Measurements from ENCODE around the gene RYR1. TPM values are rescaled to one million over a fixed set of nuclear protein-coding genes. Genes with fewer than 3 reads are reported as not detected.

RYR1 gene
- total and polyA plus RNA-seq, 10 of the 15 experiments (the other 5 are each of a cell fraction or from before 2014, with no cell fraction given): under 0.01 to 0.32 (median 0.07) TPM; not detected in 1

GRCh38 chr19:38425222-38425809 lies 8.2 kb upstream of the RYR1 start:
- ATAC-seq: no peak
- in situ Hi-C loops (cut with MboI): no loop called here
- ChIA-PET RAD21 (ENCODE audit: unreplicated experiment) (interaction anchor here (1.0 to 1.3 kb wide), 2 partner anchors 21 to 22 kb away, joined by 4 to 5 read pairs; partner anchors contain the start of gene FAM98C), CTCF (interaction anchor here (0.7 to 2.1 kb wide), 3 partner anchors 21 to 198 kb away, joined by 3 to 9 read pairs (median 4); partner anchors contain the start of gene FAM98C), POLR2A (interaction anchor here (0.6 kb wide), 1 partner anchor 93 kb away, joined by 3 read pairs; no protein-coding TSS in a partner anchor), SMC1A (ENCODE audit: uncharacterized antibody, unreplicated experiment) (interaction anchor here (0.8 to 3.7 kb wide), 2 partner anchors 16 to 21 kb away, joined by 3 to 17 read pairs; partner anchors contain the start of gene FAM98C)
- BruUV-seq (replicated peaks): no TSS peak
- Histone ChIP-seq H3K27me3 (replicated peaks in 1 of 2; ENCODE audit: control insufficient read depth in 2 of 2, insufficient read depth in 2 of 2, low read length in 1 of 2) (no peaks in the 10 kb centered on the region), H3K4me3 (peak overlapping the region; percentile 44; the same call in 1 of the 2 replicates), H3K4me1 (ENCODE audit: control insufficient read depth, insufficient read depth, low read length) (peaks cover 16% of the 10 kb centered on the region), H2AFZ (ENCODE audit: control insufficient read depth, low read depth, low read length) (peak overlapping the region; percentile 37; the same call in 1 of the 2 replicates), H3K27ac (ENCODE audit: control insufficient read depth, insufficient read depth) (no peak overlapping the region), H3K9ac (ENCODE audit: control insufficient read depth, insufficient read depth, low read length) (peak overlapping the region; percentile 11; the same call in 1 of the 2 replicates), H3K79me2 (ENCODE audit: control insufficient read depth, insufficient read depth, low read length) (no peaks in the 10 kb centered on the region), H3K36me3 (ENCODE audit: control insufficient read depth in 2 of 2, insufficient read depth in 2 of 2, low read length in 1 of 2) (no peaks in the 10 kb centered on the region), H3K4me2 (ENCODE audit: control insufficient read depth, insufficient read depth) (peak overlapping the region; percentile 19), H4K20me1 (ENCODE audit: control insufficient read depth, insufficient read depth) (no peaks in the 10 kb centered on the region), H3K9me3 (replicated peaks; ENCODE audit: control insufficient read depth, insufficient read depth, low read length) (no peaks in the 10 kb centered on the region)
- TF ChIP-seq BRCA1 (IDR thresholded peaks at IDR 0.05; ENCODE audit: low read depth, low read length) (no peak), SMC3 (IDR thresholded peaks at IDR 0.05; ENCODE audit: borderline replicate concordance, low read length) (no peak), NFYA (IDR thresholded peaks at IDR 0.05; ENCODE audit: borderline replicate concordance, low read depth, low read length) (no peak), SRF (IDR thresholded peaks at IDR 0.05; ENCODE audit: low read depth in 2 of 2, low read length in 2 of 2) (no peak), SMARCA5 (IDR thresholded peaks at IDR 0.05) (no peak), IKZF1 (conservative IDR thresholded peaks at IDR 0.05) (no peak), RELA (IDR thresholded peaks at IDR 0.05; ENCODE audit: borderline replicate concordance, partially characterized antibody) (no peak), ZNF24 (IDR thresholded peaks at IDR 0.05) (no peak), KDM1A (IDR thresholded peaks at IDR 0.05; ENCODE audit: borderline replicate concordance) (no peak), ZNF622 (IDR thresholded peaks at IDR 0.05) (no peak)
- TF ChIP-seq, protein P1, sequence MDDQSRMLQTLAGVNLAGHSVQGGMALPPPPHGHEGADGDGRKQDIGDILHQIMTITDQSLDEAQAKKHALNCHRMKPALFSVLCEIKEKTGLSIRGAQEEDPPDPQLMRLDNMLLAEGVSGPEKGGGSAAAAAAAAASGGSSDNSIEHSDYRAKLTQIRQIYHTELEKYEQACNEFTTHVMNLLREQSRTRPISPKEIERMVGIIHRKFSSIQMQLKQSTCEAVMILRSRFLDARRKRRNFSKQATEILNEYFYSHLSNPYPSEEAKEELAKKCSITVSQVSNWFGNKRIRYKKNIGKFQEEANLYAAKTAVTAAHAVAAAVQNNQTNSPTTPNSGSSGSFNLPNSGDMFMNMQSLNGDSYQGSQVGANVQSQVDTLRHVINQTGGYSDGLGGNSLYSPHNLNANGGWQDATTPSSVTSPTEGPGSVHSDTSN (IDR thresholded peaks at IDR 0.05; ENCODE audit: insufficient replicate concordance, low read depth, low read length): no peak
- DNase-seq (ENCODE audit: low read depth, low spot score): no peak
- FAIRE-seq: no peak
- intact Hi-C loops (cut with micrococcal nuclease; ENCODE audit: unreplicated experiment): no loop called here
- WGBS (ENCODE audit: insufficient coverage, insufficient replicate concordance, low lambda C conversion rate, missing lambda C conversion rate): 69% methylated on average over 7 of the region's 7 CpGs
